Prostate gland (tissue), 2 donors: ENCODE results near the gene RAD51B.

ENCODE experiments used
- POLR2A ChIP-seq: fragments of 450-650 bp; IDR thresholded peaks from one replicate; pipeline ENCODE4 v1.6.1; 2016; ENCODE audit warnings: antibody characterized with exemption, mild to moderate bottlenecking
- POLR2AphosphoS5 ChIP-seq: sonication (generic); formaldehyde crosslinking; IDR thresholded peaks from one replicate; pipeline ENCODE4 v1.6.1; 2017; ENCODE audit warnings: antibody characterized with exemption
- TF ChIP-seq, protein P1 (sequence below), 4 experiments: fragments of 200-600 bp in 2 of 4; fragments of 450-650 bp in 2 of 4; sonication (generic) in 2 of 4; IDR thresholded peaks; 1 replicate in 3 of 4; 2 replicates in 1 of 4; pipeline ENCODE4 v1.5.1; 2016 to 2019; ENCODE audit warnings: antibody characterized with exemption in 4 of 4, mild to moderate bottlenecking in 2 of 4, moderate library complexity in 2 of 4

DNA sequence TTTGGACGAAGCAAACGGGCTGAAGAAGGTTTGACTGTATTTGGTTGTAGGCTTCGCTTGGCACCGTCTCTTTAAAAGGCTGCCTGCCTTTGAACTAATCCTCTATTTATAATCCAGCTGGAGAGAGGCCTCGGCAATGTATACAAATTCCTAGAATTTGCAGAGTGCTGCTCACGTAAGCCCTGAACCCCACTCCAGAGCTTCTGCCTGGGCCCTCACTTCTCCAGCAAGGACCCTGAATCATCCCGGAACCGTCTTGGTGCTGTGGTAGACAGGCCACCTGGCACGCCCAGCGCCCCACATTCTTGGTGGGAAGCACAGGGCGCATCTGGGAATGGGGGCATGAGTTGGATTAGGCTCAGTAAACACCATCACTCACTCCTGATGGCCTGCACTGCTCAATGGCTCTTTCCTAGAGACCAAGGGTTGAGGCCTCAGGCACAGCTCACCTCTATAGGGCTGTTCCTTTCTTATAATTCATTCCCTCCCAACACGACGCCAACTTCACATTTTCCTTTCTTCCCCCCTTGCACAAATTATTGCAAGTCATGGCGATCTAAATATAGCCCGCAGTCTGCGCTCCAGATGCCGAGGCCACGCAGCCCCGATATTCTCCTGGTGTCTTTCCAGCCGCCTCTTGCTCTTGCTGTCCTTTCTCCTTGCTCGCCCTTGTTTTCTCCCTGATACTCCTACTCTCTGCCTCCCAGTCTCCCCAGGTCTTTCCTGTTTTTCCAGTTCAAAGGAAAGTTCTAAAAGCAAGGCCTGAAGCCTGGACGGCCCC, 832.3 kb downstream of the RAD51B start:
- TF ChIP-seq, protein P1, sequence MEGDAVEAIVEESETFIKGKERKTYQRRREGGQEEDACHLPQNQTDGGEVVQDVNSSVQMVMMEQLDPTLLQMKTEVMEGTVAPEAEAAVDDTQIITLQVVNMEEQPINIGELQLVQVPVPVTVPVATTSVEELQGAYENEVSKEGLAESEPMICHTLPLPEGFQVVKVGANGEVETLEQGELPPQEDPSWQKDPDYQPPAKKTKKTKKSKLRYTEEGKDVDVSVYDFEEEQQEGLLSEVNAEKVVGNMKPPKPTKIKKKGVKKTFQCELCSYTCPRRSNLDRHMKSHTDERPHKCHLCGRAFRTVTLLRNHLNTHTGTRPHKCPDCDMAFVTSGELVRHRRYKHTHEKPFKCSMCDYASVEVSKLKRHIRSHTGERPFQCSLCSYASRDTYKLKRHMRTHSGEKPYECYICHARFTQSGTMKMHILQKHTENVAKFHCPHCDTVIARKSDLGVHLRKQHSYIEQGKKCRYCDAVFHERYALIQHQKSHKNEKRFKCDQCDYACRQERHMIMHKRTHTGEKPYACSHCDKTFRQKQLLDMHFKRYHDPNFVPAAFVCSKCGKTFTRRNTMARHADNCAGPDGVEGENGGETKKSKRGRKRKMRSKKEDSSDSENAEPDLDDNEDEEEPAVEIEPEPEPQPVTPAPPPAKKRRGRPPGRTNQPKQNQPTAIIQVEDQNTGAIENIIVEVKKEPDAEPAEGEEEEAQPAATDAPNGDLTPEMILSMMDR (IDR thresholded peaks at IDR 0.05) = no peak
- TF ChIP-seq POLR2AphosphoS5 (no peak), POLR2A (no peak)
